GM23338 (cell line): Measurements from ENCODE around the gene SYCP2. TPM values are rescaled to one million over a fixed set of nuclear protein-coding genes. Genes with fewer than 3 reads are reported as not detected.

Source experiments
- ATAC-seq: fragments of 200-7000 bp; cut with Tn5 transposase; 3 replicates; pipeline ENCODE4 v1.9.1; 2020
- DNase-seq: peaks from one replicate; pipeline ENCODE4 v3.0.0-alpha.2; 2015; ENCODE audit warnings: low spot score
- H2AFZ ChIP-seq: fragments of 200-600 bp; sonication (generic); 2 replicates; pipeline ENCODE4 v1.8.0; 2016; ENCODE audit warnings: antibody characterized with exemption, mild to moderate bottlenecking, moderate library complexity
- H3F3A ChIP-seq: fragments of 200-600 bp; sonication (generic); replicated peaks from 2 replicates; pipeline ENCODE4 v1.8.0; 2017; ENCODE audit warnings: antibody characterized with exemption, mixed run types, low read depth
- H3K27ac ChIP-seq: fragments of 200-600 bp; sonication (generic); 2 replicates; pipeline ENCODE4 v1.6.1; 2016; ENCODE audit warnings: low read depth
- H3K27me3 ChIP-seq: fragments of 200-600 bp; sonication (generic); 2 replicates; pipeline ENCODE4 v1.8.0; 2016; ENCODE audit warnings: mild to moderate bottlenecking, mixed run types, moderate library complexity; ENCODE audit not compliant: insufficient read depth
- H3K36me3 ChIP-seq: fragments of 200-600 bp; sonication (generic); 2 replicates; pipeline ENCODE4 v1.8.0; 2016; ENCODE audit warnings: mild to moderate bottlenecking; ENCODE audit not compliant: insufficient read depth
- H3K4me1 ChIP-seq: fragments of 200-600 bp; sonication (generic); 2 replicates; pipeline ENCODE4 v1.8.0; 2016; ENCODE audit warnings: mild to moderate bottlenecking, moderate library complexity; ENCODE audit not compliant: insufficient read depth
- H3K4me2 ChIP-seq: fragments of 200-600 bp; sonication (generic); 2 replicates; pipeline ENCODE4 v1.7.1; 2017; ENCODE audit warnings: mixed run types
- H3K4me3 ChIP-seq: fragments of 200-600 bp; sonication (generic); 2 replicates; pipeline ENCODE4 v1.6.1; 2016; ENCODE audit warnings: mixed run types
- H3K79me2 ChIP-seq: fragments of 200-600 bp; sonication (generic); replicated peaks from 2 replicates; pipeline ENCODE4 v1.8.0; 2017; ENCODE audit warnings: mild to moderate bottlenecking; ENCODE audit not compliant: insufficient read depth
- H3K9me2 ChIP-seq: fragments of 200-600 bp; sonication (generic); 2 replicates; pipeline ENCODE4 v1.8.0; 2017; ENCODE audit not compliant: insufficient read depth
- H4K20me1 ChIP-seq: fragments of 200-600 bp; sonication (generic); replicated peaks from 2 replicates; pipeline ENCODE4 v1.8.0; 2017; ENCODE audit warnings: mild to moderate bottlenecking; ENCODE audit not compliant: insufficient read depth
- H3K27ac Mint-ChIP-seq: 2 replicates; pipeline ENCODE4 v1.8.0; 2020; ENCODE audit warnings: inconsistent platforms, mild to moderate bottlenecking, moderate library complexity, mixed read lengths
- H3K27me3 Mint-ChIP-seq: 3 replicates; pipeline ENCODE4 v1.8.0; 2022; ENCODE audit warnings: low read depth, mild to moderate bottlenecking, moderate library complexity, mixed read lengths, inconsistent platforms; ENCODE audit not compliant: insufficient read depth, poor library complexity
- H3K36me3 Mint-ChIP-seq: 3 replicates; pipeline ENCODE4 v1.8.0; 2021; ENCODE audit warnings: low read depth, mild to moderate bottlenecking, inconsistent platforms, moderate library complexity, mixed read lengths
- H3K4me1 Mint-ChIP-seq: 3 replicates; pipeline ENCODE4 v1.8.0; 2020; ENCODE audit warnings: mild to moderate bottlenecking, inconsistent platforms, mixed read lengths
- H3K4me3 Mint-ChIP-seq: 3 replicates; pipeline ENCODE4 v1.8.0; 2021; ENCODE audit warnings: moderate library complexity, mild to moderate bottlenecking, inconsistent platforms, mixed read lengths
- H3K9me3 Mint-ChIP-seq: 3 replicates; pipeline ENCODE4 v1.8.0; 2020; ENCODE audit warnings: moderate library complexity, mild to moderate bottlenecking, inconsistent platforms, mixed read lengths
- CREB1 ChIP-seq: fragments of 250-450 bp; sonication (Bioruptor Pico); IDR thresholded peaks from 2 replicates; pipeline ENCODE4 v1.5.0; 2020; ENCODE audit warnings: low read depth, mild to moderate bottlenecking, moderate library complexity
- CTCF ChIP-seq, 2 experiments: fragments of 200-600 bp in 1 of 2; sonication (generic) in 1 of 2; conservative IDR thresholded peaks; 2 replicates each; pipeline versions ENCODE4 v1.5.1 to v1.6.1; 2016 to 2017; ENCODE audit warnings: antibody characterized with exemption in 2 of 2, low read depth in 2 of 2, mild to moderate bottlenecking in 2 of 2, moderate library complexity in 1 of 2
- EZH2 ChIP-seq: fragments of 200-600 bp; sonication (generic); IDR thresholded peaks from one replicate; pipeline ENCODE4 v1.8.0; 2017; ENCODE audit warnings: antibody characterized with exemption, mild to moderate bottlenecking, low read depth; ENCODE audit not compliant: unreplicated experiment
- EZH2phosphoT487 ChIP-seq: fragments of 200-600 bp; sonication (generic); IDR thresholded peaks from one replicate; pipeline ENCODE4 v1.8.1; 2018; ENCODE audit warnings: antibody characterized with exemption; ENCODE audit not compliant: unreplicated experiment
- JUNB ChIP-seq: IDR thresholded peaks from one replicate; pipeline ENCODE4 v1.6.1; 2016; ENCODE audit warnings: antibody characterized with exemption; ENCODE audit not compliant: unreplicated experiment
- NANOG ChIP-seq: IDR thresholded peaks from 2 replicates; pipeline ENCODE4 v1.6.1; 2016; ENCODE audit warnings: antibody characterized with exemption, borderline replicate concordance
- POLR2AphosphoS5 ChIP-seq: IDR thresholded peaks from 2 replicates; pipeline ENCODE4 v1.6.1; 2016; ENCODE audit warnings: antibody characterized with exemption, low read depth
- STAT1 ChIP-seq: IDR thresholded peaks from one replicate; pipeline ENCODE4 v1.6.1; 2016; ENCODE audit warnings: antibody characterized with exemption; ENCODE audit not compliant: unreplicated experiment
- ZNF114 ChIP-seq: fragments of 250-450 bp; sonication (Bioruptor Pico); IDR thresholded peaks from 2 replicates; pipeline ENCODE4 v1.5.0; 2020; ENCODE audit warnings: mild to moderate bottlenecking, moderate library complexity
- ZNF331 ChIP-seq: fragments of 250-450 bp; sonication (Bioruptor Pico); IDR thresholded peaks from 2 replicates; pipeline ENCODE4 v1.5.0; 2020; ENCODE audit warnings: low read depth, mild to moderate bottlenecking, moderate library complexity
- polyA plus RNA-seq: library from polyadenylated mRNA; unstranded; fragments of >200 nt; fragmentation: Nextera tagmentation; extraction: Ambion mirVana; gene quantifications from 2 replicates; pipeline ENCODE4 v1.2.1, GENCODE V29; 2016
- total RNA-seq: library from RNA; depleted of rRNA; stranded (reverse); fragments of >200 nt; shearing (Covaris generic); gene quantifications from 2 replicates; pipeline ENCODE4 v1.2.3, GENCODE V29; 2014
- TF ChIP-seq, protein P1 (sequence below): IDR thresholded peaks from one replicate; pipeline ENCODE4 v1.6.1; 2018; ENCODE audit warnings: antibody characterized with exemption; ENCODE audit not compliant: unreplicated experiment
- TF ChIP-seq, protein P2 (sequence below): fragments of 250-450 bp; sonication (Bioruptor Pico); IDR thresholded peaks from 2 replicates; pipeline ENCODE4 v1.5.0; 2020; ENCODE audit warnings: mild to moderate bottlenecking, moderate library complexity
- TF ChIP-seq, protein P3 (sequence below): IDR thresholded peaks from 2 replicates; pipeline ENCODE4 v1.6.1; 2016; ENCODE audit warnings: antibody characterized with exemption

SYCP2 gene
- total and polyA plus RNA-seq, 2 experiments from 2014 or later = 0.50 to 2.1 TPM

GRCh38 chr20:59832406-59833363 is 100.8 kb downstream of the SYCP2 start:
- no peak overlapping the region for H2AFZ ChIP-seq
- no peaks in the 10 kb centered on the region for H4K20me1 ChIP-seq
- DNase-seq (no peak), ATAC-seq (no peak)
- H3K27me3 ChIP-seq = 0 out of 2 replicates have a peak, but pooled peaks cover 5% of the 10 kb centered on the region
- Mint-ChIP-seq H3K9me3 (no peaks in the 10 kb centered on the region; the same call in 2 of the 3 replicates), H3K4me3 (no peak overlapping the region), H3K4me1 (peaks cover 16% of the 10 kb centered on the region), H3K36me3 (no peaks in the 10 kb centered on the region; the same call in 2 of the 3 replicates), H3K27ac (no peak overlapping the region), H3K27me3 (peaks cover 20% of the 10 kb centered on the region)
- H3K79me2 ChIP-seq = no peaks in the 10 kb centered on the region
- no peaks in the 10 kb centered on the region for H3F3A ChIP-seq
- H3K27ac ChIP-seq = no peak overlapping the region
- no peaks in the 10 kb centered on the region for H3K4me1 ChIP-seq
- H3K4me2 ChIP-seq = no peak overlapping the region
- H3K36me3 ChIP-seq = no peaks in the 10 kb centered on the region
- no peak overlapping the region for H3K4me3 ChIP-seq
- no peaks in the 10 kb centered on the region for H3K9me2 ChIP-seq
- TF ChIP-seq, protein P1, sequence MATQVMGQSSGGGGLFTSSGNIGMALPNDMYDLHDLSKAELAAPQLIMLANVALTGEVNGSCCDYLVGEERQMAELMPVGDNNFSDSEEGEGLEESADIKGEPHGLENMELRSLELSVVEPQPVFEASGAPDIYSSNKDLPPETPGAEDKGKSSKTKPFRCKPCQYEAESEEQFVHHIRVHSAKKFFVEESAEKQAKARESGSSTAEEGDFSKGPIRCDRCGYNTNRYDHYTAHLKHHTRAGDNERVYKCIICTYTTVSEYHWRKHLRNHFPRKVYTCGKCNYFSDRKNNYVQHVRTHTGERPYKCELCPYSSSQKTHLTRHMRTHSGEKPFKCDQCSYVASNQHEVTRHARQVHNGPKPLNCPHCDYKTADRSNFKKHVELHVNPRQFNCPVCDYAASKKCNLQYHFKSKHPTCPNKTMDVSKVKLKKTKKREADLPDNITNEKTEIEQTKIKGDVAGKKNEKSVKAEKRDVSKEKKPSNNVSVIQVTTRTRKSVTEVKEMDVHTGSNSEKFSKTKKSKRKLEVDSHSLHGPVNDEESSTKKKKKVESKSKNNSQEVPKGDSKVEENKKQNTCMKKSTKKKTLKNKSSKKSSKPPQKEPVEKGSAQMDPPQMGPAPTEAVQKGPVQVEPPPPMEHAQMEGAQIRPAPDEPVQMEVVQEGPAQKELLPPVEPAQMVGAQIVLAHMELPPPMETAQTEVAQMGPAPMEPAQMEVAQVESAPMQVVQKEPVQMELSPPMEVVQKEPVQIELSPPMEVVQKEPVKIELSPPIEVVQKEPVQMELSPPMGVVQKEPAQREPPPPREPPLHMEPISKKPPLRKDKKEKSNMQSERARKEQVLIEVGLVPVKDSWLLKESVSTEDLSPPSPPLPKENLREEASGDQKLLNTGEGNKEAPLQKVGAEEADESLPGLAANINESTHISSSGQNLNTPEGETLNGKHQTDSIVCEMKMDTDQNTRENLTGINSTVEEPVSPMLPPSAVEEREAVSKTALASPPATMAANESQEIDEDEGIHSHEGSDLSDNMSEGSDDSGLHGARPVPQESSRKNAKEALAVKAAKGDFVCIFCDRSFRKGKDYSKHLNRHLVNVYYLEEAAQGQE = no peak
- TF ChIP-seq, protein P2, sequence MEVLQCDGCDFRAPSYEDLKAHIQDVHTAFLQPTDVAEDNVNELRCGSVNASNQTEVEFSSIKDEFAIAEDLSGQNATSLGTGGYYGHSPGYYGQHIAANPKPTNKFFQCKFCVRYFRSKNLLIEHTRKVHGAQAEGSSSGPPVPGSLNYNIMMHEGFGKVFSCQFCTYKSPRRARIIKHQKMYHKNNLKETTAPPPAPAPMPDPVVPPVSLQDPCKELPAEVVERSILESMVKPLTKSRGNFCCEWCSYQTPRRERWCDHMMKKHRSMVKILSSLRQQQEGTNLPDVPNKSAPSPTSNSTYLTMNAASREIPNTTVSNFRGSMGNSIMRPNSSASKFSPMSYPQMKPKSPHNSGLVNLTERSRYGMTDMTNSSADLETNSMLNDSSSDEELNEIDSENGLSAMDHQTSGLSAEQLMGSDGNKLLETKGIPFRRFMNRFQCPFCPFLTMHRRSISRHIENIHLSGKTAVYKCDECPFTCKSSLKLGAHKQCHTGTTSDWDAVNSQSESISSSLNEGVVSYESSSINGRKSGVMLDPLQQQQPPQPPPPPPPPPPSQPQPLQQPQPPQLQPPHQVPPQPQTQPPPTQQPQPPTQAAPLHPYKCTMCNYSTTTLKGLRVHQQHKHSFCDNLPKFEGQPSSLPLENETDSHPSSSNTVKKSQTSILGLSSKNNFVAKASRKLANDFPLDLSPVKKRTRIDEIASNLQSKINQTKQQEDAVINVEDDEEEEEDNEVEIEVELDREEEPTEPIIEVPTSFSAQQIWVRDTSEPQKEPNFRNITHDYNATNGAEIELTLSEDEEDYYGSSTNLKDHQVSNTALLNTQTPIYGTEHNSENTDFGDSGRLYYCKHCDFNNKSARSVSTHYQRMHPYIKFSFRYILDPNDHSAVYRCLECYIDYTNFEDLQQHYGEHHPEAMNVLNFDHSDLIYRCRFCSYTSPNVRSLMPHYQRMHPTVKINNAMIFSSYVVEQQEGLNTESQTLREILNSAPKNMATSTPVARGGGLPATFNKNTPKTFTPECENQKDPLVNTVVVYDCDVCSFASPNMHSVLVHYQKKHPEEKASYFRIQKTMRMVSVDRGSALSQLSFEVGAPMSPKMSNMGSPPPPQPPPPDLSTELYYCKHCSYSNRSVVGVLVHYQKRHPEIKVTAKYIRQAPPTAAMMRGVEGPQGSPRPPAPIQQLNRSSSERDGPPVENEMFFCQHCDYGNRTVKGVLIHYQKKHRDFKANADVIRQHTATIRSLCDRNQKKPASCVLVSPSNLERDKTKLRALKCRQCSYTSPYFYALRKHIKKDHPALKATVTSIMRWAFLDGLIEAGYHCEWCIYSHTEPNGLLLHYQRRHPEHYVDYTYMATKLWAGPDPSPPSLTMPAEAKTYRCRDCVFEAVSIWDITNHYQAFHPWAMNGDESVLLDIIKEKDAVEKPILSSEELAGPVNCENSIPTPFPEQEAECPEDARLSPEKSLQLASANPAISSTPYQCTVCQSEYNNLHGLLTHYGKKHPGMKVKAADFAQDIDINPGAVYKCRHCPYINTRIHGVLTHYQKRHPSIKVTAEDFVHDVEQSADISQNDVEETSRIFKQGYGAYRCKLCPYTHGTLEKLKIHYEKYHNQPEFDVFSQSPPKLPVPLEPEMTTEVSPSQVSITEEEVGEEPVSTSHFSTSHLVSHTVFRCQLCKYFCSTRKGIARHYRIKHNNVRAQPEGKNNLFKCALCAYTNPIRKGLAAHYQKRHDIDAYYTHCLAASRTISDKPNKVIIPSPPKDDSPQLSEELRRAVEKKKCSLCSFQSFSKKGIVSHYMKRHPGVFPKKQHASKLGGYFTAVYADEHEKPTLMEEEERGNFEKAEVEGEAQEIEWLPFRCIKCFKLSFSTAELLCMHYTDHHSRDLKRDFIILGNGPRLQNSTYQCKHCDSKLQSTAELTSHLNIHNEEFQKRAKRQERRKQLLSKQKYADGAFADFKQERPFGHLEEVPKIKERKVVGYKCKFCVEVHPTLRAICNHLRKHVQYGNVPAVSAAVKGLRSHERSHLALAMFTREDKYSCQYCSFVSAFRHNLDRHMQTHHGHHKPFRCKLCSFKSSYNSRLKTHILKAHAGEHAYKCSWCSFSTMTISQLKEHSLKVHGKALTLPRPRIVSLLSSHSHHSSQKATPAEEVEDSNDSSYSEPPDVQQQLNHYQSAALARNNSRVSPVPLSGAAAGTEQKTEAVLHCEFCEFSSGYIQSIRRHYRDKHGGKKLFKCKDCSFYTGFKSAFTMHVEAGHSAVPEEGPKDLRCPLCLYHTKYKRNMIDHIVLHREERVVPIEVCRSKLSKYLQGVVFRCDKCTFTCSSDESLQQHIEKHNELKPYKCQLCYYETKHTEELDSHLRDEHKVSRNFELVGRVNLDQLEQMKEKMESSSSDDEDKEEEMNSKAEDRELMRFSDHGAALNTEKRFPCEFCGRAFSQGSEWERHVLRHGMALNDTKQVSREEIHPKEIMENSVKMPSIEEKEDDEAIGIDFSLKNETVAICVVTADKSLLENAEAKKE (CRISPR knock-in tag) = no peak
- TF ChIP-seq CREB1 (CRISPR knock-in tag) = no peak
- TF ChIP-seq ZNF331 (CRISPR knock-in tag) = no peak
- TF ChIP-seq ZNF114 (CRISPR knock-in tag) = no peak
- TF ChIP-seq STAT1 = no peak
- TF ChIP-seq NANOG = no peak
- TF ChIP-seq, protein P3, sequence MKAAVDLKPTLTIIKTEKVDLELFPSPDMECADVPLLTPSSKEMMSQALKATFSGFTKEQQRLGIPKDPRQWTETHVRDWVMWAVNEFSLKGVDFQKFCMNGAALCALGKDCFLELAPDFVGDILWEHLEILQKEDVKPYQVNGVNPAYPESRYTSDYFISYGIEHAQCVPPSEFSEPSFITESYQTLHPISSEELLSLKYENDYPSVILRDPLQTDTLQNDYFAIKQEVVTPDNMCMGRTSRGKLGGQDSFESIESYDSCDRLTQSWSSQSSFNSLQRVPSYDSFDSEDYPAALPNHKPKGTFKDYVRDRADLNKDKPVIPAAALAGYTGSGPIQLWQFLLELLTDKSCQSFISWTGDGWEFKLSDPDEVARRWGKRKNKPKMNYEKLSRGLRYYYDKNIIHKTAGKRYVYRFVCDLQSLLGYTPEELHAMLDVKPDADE = no peak
- no peak for TF ChIP-seq EZH2
- TF ChIP-seq CTCF (conservative IDR thresholded peaks at IDR 0.05; ENCODE audit: low read depth in 2 of 2) = no peak
- TF ChIP-seq EZH2phosphoT487 = no peak
- no peak for TF ChIP-seq POLR2AphosphoS5
- no peak for TF ChIP-seq JUNB
